Sigmoid colon (tissue), 3 donors: Measurements from ENCODE around the gene PI4KA.

Experiments
- POLR2A ChIP-seq, 2 donors: fragments of 450-650 bp; IDR thresholded peaks; one replicate each; pipeline ENCODE4 v1.6.1; 2016; ENCODE audit warnings: antibody characterized with exemption in 2 of 2, mild to moderate bottlenecking in 2 of 2, moderate library complexity in 2 of 2
- TF ChIP-seq, protein P1 (sequence below), 4 experiments: fragments of 450-650 bp in 3 of 4; fragments of 200-600 bp in 1 of 4; IDR thresholded peaks; one replicate each; pipeline ENCODE4 v1.5.1; 2016 to 2019; ENCODE audit warnings: antibody characterized with exemption in 4 of 4, mild to moderate bottlenecking in 3 of 4, moderate library complexity in 2 of 4

DNA sequence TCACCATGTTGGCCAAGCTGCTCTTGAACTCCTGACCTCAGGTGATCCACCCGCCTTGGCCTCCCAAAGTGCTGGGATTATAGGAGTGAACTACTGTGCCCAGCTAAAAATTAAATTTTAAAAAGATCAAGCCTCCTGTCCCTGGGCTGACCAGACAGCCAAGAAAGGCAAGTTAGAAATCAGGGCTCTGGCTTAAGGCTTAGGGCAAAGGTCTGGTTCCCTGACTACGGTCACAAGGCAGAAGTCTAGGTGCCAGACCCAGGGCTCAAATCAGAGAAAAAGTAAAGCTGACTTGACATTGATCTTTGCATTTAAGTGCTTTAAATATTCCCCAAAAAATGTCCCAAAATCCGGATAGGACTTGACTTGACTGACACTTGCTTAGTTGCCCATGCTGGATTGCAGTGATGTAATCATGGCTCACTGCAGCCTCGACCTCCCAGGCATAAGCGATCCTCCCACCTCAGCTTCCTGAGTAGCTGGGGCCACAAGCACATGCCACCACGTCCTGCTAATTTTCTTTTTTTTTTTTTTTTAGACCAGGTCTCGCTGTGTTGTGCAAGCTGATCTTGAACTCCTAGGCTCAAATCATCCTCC, 41.3 kb upstream of the PI4KA start:
- TF ChIP-seq, protein P1, sequence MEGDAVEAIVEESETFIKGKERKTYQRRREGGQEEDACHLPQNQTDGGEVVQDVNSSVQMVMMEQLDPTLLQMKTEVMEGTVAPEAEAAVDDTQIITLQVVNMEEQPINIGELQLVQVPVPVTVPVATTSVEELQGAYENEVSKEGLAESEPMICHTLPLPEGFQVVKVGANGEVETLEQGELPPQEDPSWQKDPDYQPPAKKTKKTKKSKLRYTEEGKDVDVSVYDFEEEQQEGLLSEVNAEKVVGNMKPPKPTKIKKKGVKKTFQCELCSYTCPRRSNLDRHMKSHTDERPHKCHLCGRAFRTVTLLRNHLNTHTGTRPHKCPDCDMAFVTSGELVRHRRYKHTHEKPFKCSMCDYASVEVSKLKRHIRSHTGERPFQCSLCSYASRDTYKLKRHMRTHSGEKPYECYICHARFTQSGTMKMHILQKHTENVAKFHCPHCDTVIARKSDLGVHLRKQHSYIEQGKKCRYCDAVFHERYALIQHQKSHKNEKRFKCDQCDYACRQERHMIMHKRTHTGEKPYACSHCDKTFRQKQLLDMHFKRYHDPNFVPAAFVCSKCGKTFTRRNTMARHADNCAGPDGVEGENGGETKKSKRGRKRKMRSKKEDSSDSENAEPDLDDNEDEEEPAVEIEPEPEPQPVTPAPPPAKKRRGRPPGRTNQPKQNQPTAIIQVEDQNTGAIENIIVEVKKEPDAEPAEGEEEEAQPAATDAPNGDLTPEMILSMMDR (IDR thresholded peaks at IDR 0.05): no peak
- TF ChIP-seq POLR2A (IDR thresholded peaks at IDR 0.05): no peak
